H1 (cell line): ENCODE results near the gene TMEM150B. TPM values are rescaled to one million over a fixed set of nuclear protein-coding genes. Genes with fewer than 3 reads are reported as not detected.
A peak's percentile ranks its signal among the peaks of the same experiment; 100 is the strongest.

Experiments
- CTCF ChIA-PET: fragments of 300-600 bp; sonication (Branson Sonifier 250); formaldehyde crosslinking; loops from one replicate; lab custom pipeline; 2021; ENCODE audit not compliant: partially characterized antibody; lab: Charles Lee
- POLR2A ChIA-PET: fragments of 300-600 bp; sonication (Branson Sonifier 250); formaldehyde crosslinking; loops from one replicate; lab custom pipeline; 2021; ENCODE audit warnings: inconsistent platforms; ENCODE audit not compliant: partially characterized antibody; lab: Charles Lee
- DNase-seq, 2 experiments: peaks; one replicate each; pipeline versions ENCODE4 v3.0.0 to v3.0.0-alpha.2; 2010 to 2022; ENCODE audit warnings: low spot score in 2 of 2, low read depth in 1 of 2, mixed read lengths in 1 of 2
- FAIRE-seq: peaks from 2 replicates; lab custom pipeline; 2011; peaks lifted over from hg19 to GRCh38; lab: Jason Lieb, UNC
- H2AFZ ChIP-seq: 2 replicates; pipeline ENCODE4 v1.8.1; 2012; ENCODE audit warnings: low read length, inconsistent platforms
- H2AK5ac ChIP-seq: 2 replicates; pipeline ENCODE4 v1.6.1; 2013; ENCODE audit warnings: low read depth, low read length
- H2BK120ac ChIP-seq: replicated peaks from 2 replicates; pipeline ENCODE3; 2013; ENCODE audit warnings: low read depth, low read length, inconsistent platforms
- H2BK12ac ChIP-seq: 2 replicates; pipeline ENCODE4 v1.6.1; 2013; ENCODE audit warnings: low read depth, low read length
- H2BK15ac ChIP-seq: 2 replicates; pipeline ENCODE4 v1.6.1; 2013; ENCODE audit warnings: low read length
- H2BK20ac ChIP-seq: 2 replicates; pipeline ENCODE4 v1.6.1; 2013; ENCODE audit warnings: low read length
- H2BK5ac ChIP-seq: 2 replicates; pipeline ENCODE4 v1.6.1; 2013; ENCODE audit warnings: low read depth, low read length
- H3K14ac ChIP-seq: 2 replicates; pipeline ENCODE4 v1.6.1; 2013; ENCODE audit warnings: inconsistent platforms; ENCODE audit not compliant: insufficient read length
- H3K18ac ChIP-seq: 2 replicates; pipeline ENCODE4 v1.6.1; 2013; ENCODE audit warnings: low read length; ENCODE audit errors: extremely low read depth
- H3K23ac ChIP-seq: 2 replicates; pipeline ENCODE4 v1.6.1; 2013; ENCODE audit warnings: inconsistent platforms; ENCODE audit not compliant: insufficient read length
- H3K23me2 ChIP-seq: 2 replicates; pipeline ENCODE4 v1.6.1; 2013; ENCODE audit warnings: low read depth, low read length
- H3K27ac ChIP-seq: 2 replicates; pipeline ENCODE4 v1.6.1; 2011; ENCODE audit warnings: low read depth, low read length, inconsistent platforms
- H3K27me3 ChIP-seq, 4 experiments: replicated peaks in 1 of 4; 1 replicate in 1 of 4; 2 replicates in 3 of 4; pipeline versions ENCODE4 v1.6.1 to v1.8.1; 2011 to 2013; ENCODE audit warnings: low read length in 3 of 4, mild to moderate bottlenecking in 3 of 4, inconsistent platforms in 2 of 4, mixed read lengths in 2 of 4, moderate library complexity in 1 of 4; ENCODE audit not compliant: control insufficient read depth in 3 of 4, insufficient read depth in 3 of 4; ENCODE audit errors: extremely low read depth in 1 of 4
- H3K36me3 ChIP-seq, 4 experiments: 2 replicates each; pipeline versions ENCODE4 v1.6.1 to v1.8.1; 2011 to 2013; ENCODE audit warnings: mild to moderate bottlenecking in 4 of 4, low read length in 3 of 4, moderate library complexity in 2 of 4, control low read depth in 1 of 4, inconsistent platforms in 1 of 4; ENCODE audit not compliant: insufficient read depth in 4 of 4, control insufficient read depth in 2 of 4
- H3K4ac ChIP-seq: replicated peaks from 2 replicates; pipeline ENCODE3; 2013; ENCODE audit warnings: low read length, low read depth, mixed read lengths, inconsistent platforms; ENCODE audit not compliant: insufficient read length
- H3K4me1 ChIP-seq, 4 experiments: replicated peaks in 1 of 4; 1 replicate in 1 of 4; 2 replicates in 3 of 4; pipeline versions ENCODE4 v1.6.1 to v1.8.1; 2011 to 2013; ENCODE audit warnings: low read length in 3 of 4, inconsistent platforms in 2 of 4, mixed read lengths in 1 of 4; ENCODE audit not compliant: insufficient read depth in 4 of 4, control insufficient read depth in 3 of 4
- H3K4me2 ChIP-seq, 2 experiments: 2 replicates each; pipeline versions ENCODE4 v1.6.1 to v1.8.1; 2011 to 2013; ENCODE audit warnings: low read depth in 2 of 2, low read length in 2 of 2, control low read depth in 1 of 2, inconsistent platforms in 1 of 2, mild to moderate bottlenecking in 1 of 2; ENCODE audit not compliant: insufficient read depth in 1 of 2
- H3K4me3 ChIP-seq, 4 experiments: fragments of 200-600, 300-600 bp in 1 of 4; sonication (generic), shearing (Covaris generic), sonication (Bioruptor Twin) in 1 of 4; 2 replicates each; pipeline versions ENCODE4 v1.5.1 to v1.8.1; 2011 to 2016; ENCODE audit warnings: low read length in 4 of 4, low read depth in 3 of 4, control low read depth in 2 of 4, inconsistent platforms in 2 of 4, mild to moderate bottlenecking in 2 of 4, mixed read lengths in 1 of 4, moderate library complexity in 1 of 4; ENCODE audit not compliant: insufficient read depth in 2 of 4; ENCODE audit errors: extremely low read depth in 1 of 4
- H3K56ac ChIP-seq: replicated peaks from 2 replicates; pipeline ENCODE3; 2013; ENCODE audit warnings: low read depth, mild to moderate bottlenecking, mixed read lengths, low read length, inconsistent platforms; ENCODE audit not compliant: insufficient read length
- H3K79me1 ChIP-seq: 2 replicates; pipeline ENCODE4 v1.6.1; 2013; ENCODE audit warnings: low read depth, low read length, control low read depth
- H3K79me2 ChIP-seq, 2 experiments: 2 replicates each; pipeline versions ENCODE4 v1.6.1 to v1.8.1; 2012 to 2013; ENCODE audit warnings: low read length in 2 of 2, mild to moderate bottlenecking in 2 of 2, inconsistent platforms in 1 of 2; ENCODE audit not compliant: insufficient read depth in 2 of 2, control insufficient read depth in 1 of 2
- H3K9ac ChIP-seq, 4 experiments: replicated peaks in 1 of 4; 1 replicate in 1 of 4; 2 replicates in 3 of 4; pipeline versions ENCODE4 v1.6.1 to v1.8.1; 2011 to 2013; ENCODE audit warnings: low read depth in 3 of 4, low read length in 3 of 4, control low read depth in 2 of 4, mild to moderate bottlenecking in 2 of 4, moderate library complexity in 2 of 4, inconsistent platforms in 1 of 4; ENCODE audit errors: extremely low read depth in 1 of 4
- H3K9me3 ChIP-seq, 2 experiments: 2 replicates each; pipeline versions ENCODE4 v1.6.1 to v1.8.1; 2012 to 2013; ENCODE audit warnings: mild to moderate bottlenecking in 2 of 2, moderate library complexity in 2 of 2, control low read depth in 1 of 2, inconsistent platforms in 1 of 2, low read depth in 1 of 2, low read length in 1 of 2, mixed read lengths in 1 of 2; ENCODE audit not compliant: insufficient read depth in 2 of 2
- H4K20me1 ChIP-seq, 2 experiments: replicated peaks in 1 of 2; 2 replicates each; pipeline versions ENCODE3 to v1.8.1; 2011 to 2013; ENCODE audit warnings: inconsistent platforms in 2 of 2, low read length in 2 of 2, mild to moderate bottlenecking in 1 of 2; ENCODE audit not compliant: insufficient read depth in 2 of 2, control insufficient read depth in 1 of 2
- H4K5ac ChIP-seq: 2 replicates; pipeline ENCODE4 v1.6.1; 2013; ENCODE audit warnings: low read length, low read depth, mixed read lengths, inconsistent platforms; ENCODE audit not compliant: insufficient read length
- H4K8ac ChIP-seq: 2 replicates; pipeline ENCODE4 v1.8.0; 2013; ENCODE audit warnings: mild to moderate bottlenecking, moderate library complexity, low read length, inconsistent platforms; ENCODE audit not compliant: insufficient read depth; ENCODE audit errors: extremely low read depth
- H4K91ac ChIP-seq: replicated peaks from 2 replicates; pipeline ENCODE3; 2013; ENCODE audit warnings: low read length, mixed read lengths, inconsistent platforms; ENCODE audit not compliant: insufficient read length
- E2F6 ChIP-seq: IDR thresholded peaks from 2 replicates; pipeline ENCODE4 v1.6.1; 2012; ENCODE audit warnings: inconsistent platforms
- HDAC2 ChIP-seq, 2 experiments: fragments of 300-600 bp in 1 of 2; sonication (generic) in 1 of 2; IDR thresholded peaks; 2 replicates each; pipeline ENCODE4 v1.6.1; 2011 to 2012; ENCODE audit warnings: low read depth in 2 of 2, low read length in 2 of 2, mild to moderate bottlenecking in 2 of 2, moderate library complexity in 2 of 2, borderline replicate concordance in 1 of 2, inconsistent platforms in 1 of 2
- KDM5A ChIP-seq: fragments of 200-600 bp; IDR thresholded peaks from 2 replicates; pipeline ENCODE4 v1.7.1; 2012; ENCODE audit warnings: mild to moderate bottlenecking, low read length, inconsistent platforms, mixed read lengths
- MAX ChIP-seq: IDR thresholded peaks from 2 replicates; pipeline ENCODE4 v1.6.1; 2012; ENCODE audit warnings: inconsistent platforms
- POLR2A ChIP-seq, 2 experiments: IDR thresholded peaks; 1 replicate in 1 of 2; 2 replicates in 1 of 2; pipeline ENCODE4 v1.6.1; 2011; ENCODE audit warnings: low read depth in 2 of 2, low read length in 2 of 2, mild to moderate bottlenecking in 2 of 2; ENCODE audit errors: control extremely low read depth in 1 of 2
- POU5F1 ChIP-seq: IDR thresholded peaks from 2 replicates; pipeline ENCODE4 v1.6.1; 2011; ENCODE audit warnings: low read depth, mild to moderate bottlenecking, low read length, moderate library complexity
- RXRA ChIP-seq: IDR thresholded peaks from 2 replicates; pipeline ENCODE4 v1.6.1; 2011; ENCODE audit warnings: low read depth, mild to moderate bottlenecking, low read length, moderate library complexity; ENCODE audit not compliant: insufficient read depth
- SP4 ChIP-seq: IDR thresholded peaks from 2 replicates; pipeline ENCODE4 v1.6.1; 2012; ENCODE audit warnings: low read length, inconsistent platforms
- TAF1 ChIP-seq: IDR thresholded peaks from 2 replicates; pipeline ENCODE4 v1.6.1; 2011; ENCODE audit warnings: mild to moderate bottlenecking, low read depth, low read length
- WGBS, 2 experiments: shearing (Covaris generic) in 1 of 2; methylation state at CpG; one replicate each; pipeline versions ENCODE4 v1.1.6 to v1.1.7; 2013 to 2015; ENCODE audit warnings: low lambda C conversion rate in 2 of 2, mixed read lengths in 2 of 2, inconsistent platforms in 1 of 2, low coverage in 1 of 2, missing lambda C conversion rate in 1 of 2; ENCODE audit not compliant: insufficient replicate concordance in 2 of 2, insufficient coverage in 1 of 2, insufficient read length in 1 of 2; ENCODE audit errors: extremely low coverage in 1 of 2, missing lambda C conversion rate in 1 of 2; 5-methylcytosine and 5-hydroxymethylcytosine counted together
- polyA plus RNA-seq, 7 experiments: library from polyadenylated mRNA; depleted of rRNA in 3 of 7; stranded (reverse) in 5 of 7; unstranded in 2 of 7; fragments of >200 nt in 5 of 7; fragments of 200-250 nt in 2 of 7; gene quantifications; 1 replicate in 5 of 7; 2 replicates in 1 of 7; 4 replicates in 1 of 7; pipeline versions ENCODE4 v1.2.1 to v1.2.3, GENCODE V29; 2011 to 2013; ENCODE audit warnings: missing spikeins in 2 of 7, mixed read lengths in 2 of 7
- total RNA-seq: library from RNA; stranded (reverse); fragmentation: NEBNext Ultra II Directional; extraction: Animal tissue kit (Norgen Biotek cat#: 25700); gene quantifications from 2 replicates; pipeline ENCODE4 v1.2.1, GENCODE V29; 2021

The TMEM150B gene
- total and polyA plus RNA-seq, 2 of the 8 experiments (the other 6 are each of a cell fraction or from before 2014, with no cell fraction given): 0.41 to 0.91 TPM

- peaks cover 20% of the 10 kb centered on the region; the same call in 1 of the 2 replicates for H3K23me2 ChIP-seq
- H3K27ac ChIP-seq: no peak overlapping the region
- DNase-seq (no peak), FAIRE-seq (no peak)
- H3K23ac ChIP-seq: no peak overlapping the region
- H2BK120ac ChIP-seq: no peak overlapping the region
- peak overlapping the region; percentile 79 to 94 for H3K4me2 ChIP-seq
- H3K4me3 ChIP-seq: peak overlapping the region in 3 of 4 experiments; percentile 23 to 84 (median 26); a peak in 6 of 8 replicates
- H4K91ac ChIP-seq: peak overlapping the region; percentile 34
- 85% methylated on average over 17 of the region's 50 CpGs; no CpG with 5 or more reads in 1 of the 2 experiments for WGBS, 2 experiments
- H4K20me1 ChIP-seq: peaks cover 0 to 6% of the 10 kb centered on the region in 2 experiments
- H3K27me3 ChIP-seq: peaks cover 0 to under 1% (median 0%) of the 10 kb centered on the region in 4 experiments; a peak in 1 of 7 replicates
- peak overlapping the region; percentile 83; the same call in 1 of the 2 replicates for H2AK5ac ChIP-seq
- peaks cover 0 to 38% (median 18%) of the 10 kb centered on the region in 4 experiments; a peak in 4 of 8 replicates for H3K36me3 ChIP-seq
- H4K8ac ChIP-seq: peak overlapping the region; percentile 73
- H2BK15ac ChIP-seq: peak overlapping the region; percentile 92
- peak overlapping the region; percentile 96 for H3K4ac ChIP-seq
- no peak for TF ChIP-seq POLR2A (IDR thresholded peaks at IDR 0.05; ENCODE audit: control extremely low read depth in 1 of 2, low read depth in 2 of 2, low read length in 2 of 2)
- TF ChIP-seq SP4: no peak
- TF ChIP-seq KDM5A: no peak
- TF ChIP-seq HDAC2 (IDR thresholded peaks at IDR 0.05; ENCODE audit: borderline replicate concordance in 1 of 2, low read depth in 2 of 2, low read length in 2 of 2): no peak
- no peak for TF ChIP-seq POU5F1
- TF ChIP-seq TAF1: no peak
- peak; percentile 72 for TF ChIP-seq MAX
- TF ChIP-seq RXRA: no peak
- TF ChIP-seq E2F6: peak; percentile 46; the same call in 1 of the 2 replicates
- peaks cover 5% of the 10 kb centered on the region; the same call in 1 of the 2 replicates for H3K79me1 ChIP-seq
- H2AFZ ChIP-seq: no peak overlapping the region
- peaks cover 0 to 3% of the 10 kb centered on the region in 2 experiments; a peak in 1 of 4 replicates for H3K79me2 ChIP-seq
- no peak overlapping the region; a peak in 1 of 7 replicates for H3K9ac ChIP-seq
- H3K18ac ChIP-seq: peak overlapping the region; percentile 10
- POLR2A ChIA-PET: interaction anchor here (0.6 to 4.1 kb wide), 10 partner anchors 8 to 66 kb away, joined by 3 to 30 read pairs (median 4); partner anchors contain the start of genes GARIN5B and UBE2S
- CTCF ChIA-PET: interaction anchor here (0.6 to 2.0 kb wide), 5 partner anchors 8 to 76 kb away, joined by 3 to 9 read pairs (median 3); no protein-coding TSS in a partner anchor
- H4K5ac ChIP-seq: peak overlapping the region; percentile 0
- H3K14ac ChIP-seq: no peak overlapping the region
- H3K56ac ChIP-seq: no peak overlapping the region
- H2BK12ac ChIP-seq: peak overlapping the region; percentile 32; the same call in 1 of the 2 replicates
- 0 out of 2 replicates have a peak overlapping the region, but pooled peaks have one; percentile 66 for H2BK20ac ChIP-seq
- no peaks in the 10 kb centered on the region for H3K9me3 ChIP-seq
- peak overlapping the region; percentile 22 for H2BK5ac ChIP-seq
- peaks cover 0 to 23% (median 10%) of the 10 kb centered on the region in 4 experiments; a peak in 6 of 7 replicates for H3K4me1 ChIP-seq
Measured at GRCh38 chr19:55341595-55342531, 16.7 kb upstream of the TMEM150B start.
